GM12801 (cell line): ENCODE data around the gene TMEM187.

ENCODE experiments used
- TF ChIP-seq, protein P1 (sequence below): IDR thresholded peaks from one replicate; pipeline ENCODE4 v1.5.1; 2011; ENCODE audit warnings: control low read depth; ENCODE audit not compliant: insufficient read length; ENCODE audit errors: extremely low read depth

Gene TMEM187

DNA sequence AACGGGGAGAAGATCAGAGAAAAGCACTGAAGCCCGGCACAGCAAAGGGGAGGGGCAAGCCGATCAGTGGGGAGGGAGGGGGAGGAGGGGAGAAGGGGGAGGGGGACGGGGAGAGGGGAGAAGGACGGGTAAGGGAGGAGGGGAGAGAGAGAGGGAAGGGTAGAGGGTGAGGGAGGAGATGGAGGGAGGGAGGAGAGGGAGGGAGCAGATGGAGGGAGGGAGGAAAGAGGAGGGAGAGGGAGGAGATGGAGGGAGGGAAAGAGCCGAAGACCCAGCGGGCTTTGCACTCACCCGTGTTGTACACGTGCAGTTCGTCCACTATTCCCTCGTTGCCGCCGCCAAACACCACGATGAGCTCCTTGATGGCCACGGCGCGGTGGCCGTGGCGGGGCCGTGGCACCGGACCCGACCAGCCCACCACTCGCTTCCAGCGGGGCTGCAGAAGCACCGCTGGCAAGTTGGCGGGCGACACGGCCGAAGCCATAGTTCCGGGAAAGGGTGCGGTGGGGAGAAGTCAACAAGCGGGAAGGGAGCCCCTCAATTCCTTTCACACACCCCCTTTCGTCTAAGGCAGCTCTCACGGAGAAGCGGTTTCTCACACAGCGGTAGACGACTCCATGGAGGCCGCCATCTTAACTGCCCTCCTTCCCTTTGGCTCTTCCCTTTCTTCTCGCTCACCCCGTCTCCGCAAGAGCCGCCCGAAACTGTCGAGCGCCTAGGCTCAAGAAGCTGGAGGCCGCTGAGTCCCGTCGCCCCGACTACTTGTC lies 2.0 kb upstream of the TMEM187 start:
- TF ChIP-seq, protein P1, sequence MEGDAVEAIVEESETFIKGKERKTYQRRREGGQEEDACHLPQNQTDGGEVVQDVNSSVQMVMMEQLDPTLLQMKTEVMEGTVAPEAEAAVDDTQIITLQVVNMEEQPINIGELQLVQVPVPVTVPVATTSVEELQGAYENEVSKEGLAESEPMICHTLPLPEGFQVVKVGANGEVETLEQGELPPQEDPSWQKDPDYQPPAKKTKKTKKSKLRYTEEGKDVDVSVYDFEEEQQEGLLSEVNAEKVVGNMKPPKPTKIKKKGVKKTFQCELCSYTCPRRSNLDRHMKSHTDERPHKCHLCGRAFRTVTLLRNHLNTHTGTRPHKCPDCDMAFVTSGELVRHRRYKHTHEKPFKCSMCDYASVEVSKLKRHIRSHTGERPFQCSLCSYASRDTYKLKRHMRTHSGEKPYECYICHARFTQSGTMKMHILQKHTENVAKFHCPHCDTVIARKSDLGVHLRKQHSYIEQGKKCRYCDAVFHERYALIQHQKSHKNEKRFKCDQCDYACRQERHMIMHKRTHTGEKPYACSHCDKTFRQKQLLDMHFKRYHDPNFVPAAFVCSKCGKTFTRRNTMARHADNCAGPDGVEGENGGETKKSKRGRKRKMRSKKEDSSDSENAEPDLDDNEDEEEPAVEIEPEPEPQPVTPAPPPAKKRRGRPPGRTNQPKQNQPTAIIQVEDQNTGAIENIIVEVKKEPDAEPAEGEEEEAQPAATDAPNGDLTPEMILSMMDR = no peak

DNA sequence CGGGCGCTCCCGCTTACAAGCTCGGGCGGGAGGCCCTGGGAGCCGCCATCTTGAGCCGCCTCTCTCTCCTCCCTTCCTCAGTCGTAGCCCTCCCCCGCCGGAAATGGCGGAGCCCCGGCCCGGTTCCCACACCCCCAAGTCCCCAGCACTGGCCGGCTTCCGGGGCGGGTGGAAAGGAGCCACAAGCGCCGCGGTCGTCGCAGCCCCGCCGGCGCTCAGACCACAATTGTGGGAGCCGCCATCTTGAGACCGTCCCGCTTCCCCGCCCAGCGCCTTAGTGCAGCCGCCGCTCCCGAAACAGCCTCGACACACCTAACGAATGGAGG lies 1.5 kb upstream of the TMEM187 start:
- TF ChIP-seq, protein P1 = no peak

GRCh38 chrX:153971450-153972367 lies 845 bp upstream of the TMEM187 start, which contains the start of gene HCFC1:
Gene HCFC1, minus strand, starts transcription at chrX:153971818. Its CDS starts 978 bp downstream, at chrX:153970840.
- TF ChIP-seq, protein P1 = no peak

GRCh38 chrX:153973127-153974002 lies 811 bp downstream of the TMEM187 start:
- TF ChIP-seq, protein P1 = no peak

GRCh38 chrX:153974003-153974725 lies 1.6 kb downstream of the TMEM187 start:
- TF ChIP-seq, protein P1 = no peak

DNA sequence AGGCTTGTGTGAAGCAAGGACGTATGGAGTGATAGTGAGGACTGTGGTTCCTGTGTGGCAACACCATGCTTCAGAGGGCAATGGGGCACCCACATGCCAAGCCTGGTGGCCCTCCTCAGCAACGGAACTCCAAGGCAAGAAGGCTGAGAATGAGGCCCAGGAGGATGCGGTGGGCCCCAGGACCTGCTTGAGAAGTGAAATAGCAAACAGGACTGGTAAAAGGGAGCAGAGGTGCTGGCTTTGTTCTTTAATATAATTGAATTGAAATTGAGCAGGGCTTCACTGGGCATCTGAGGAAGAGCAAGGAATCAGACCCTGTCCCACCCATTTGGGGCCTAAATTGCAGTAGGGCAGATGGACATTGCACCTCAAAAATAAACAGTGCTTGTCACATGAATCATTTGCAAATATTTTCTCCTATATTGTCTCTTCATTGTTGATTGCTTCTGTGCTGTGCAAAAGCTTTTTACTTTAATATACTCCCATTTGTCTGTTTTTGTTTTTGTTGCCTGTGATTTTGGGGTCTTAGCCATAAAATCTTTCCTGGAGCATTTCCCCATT lies 2.3 kb downstream of the TMEM187 start:
- TF ChIP-seq, protein P1 = no peak
